ENCODE data around the gene PCDHB15. TPM values are rescaled to one million over a fixed set of nuclear protein-coding genes. Genes with fewer than 3 reads are reported as not detected.
"Not testable (repeated sequence)": the region's sequence is repeated elsewhere in the genome, so short reads cannot be mapped to it uniquely, and the experiment has no call there.

The PCDHB15 gene
- polyA plus RNA-seq (2012; ENCODE audit: missing spikeins): not detected

DNA sequence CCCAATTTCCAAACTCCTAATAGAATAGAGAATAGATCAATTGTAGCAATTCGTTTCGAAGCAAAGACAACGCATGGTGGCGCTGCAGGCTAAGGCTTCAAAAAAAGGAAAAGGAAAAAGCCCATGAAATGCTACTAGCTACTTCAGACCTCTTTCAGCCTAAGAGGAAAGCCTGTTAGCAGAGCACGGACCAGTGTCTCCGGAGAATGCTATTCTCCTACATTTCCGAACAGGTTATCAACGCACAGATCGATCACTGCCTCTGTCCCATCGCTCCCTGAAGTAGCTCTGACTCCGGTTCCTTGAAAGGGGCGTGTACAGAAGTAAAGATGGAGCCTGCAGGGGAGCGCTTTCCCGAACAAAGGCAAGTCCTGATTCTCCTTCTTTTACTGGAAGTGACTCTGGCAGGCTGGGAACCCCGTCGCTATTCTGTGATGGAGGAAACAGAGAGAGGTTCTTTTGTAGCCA is at the start of gene PCDHB15:
Gene PCDHB15, plus strand, starts transcription at position 146 of the 468 bp plus-strand sequence. Its CDS starts 184 bp downstream, at position 330.
- FAIRE-seq (no peak), DNase-seq (ENCODE audit: insufficient read length) (no peak)

GRCh38 chr5:141196363-141196762 is 48.8 kb upstream of the PCDHB15 start:
- TF ChIP-seq POLR2A (IDR thresholded peaks at IDR 0.05; ENCODE audit: low read depth, low read length): no peak
- no peak for TF ChIP-seq POLR2AphosphoS5 (IDR thresholded peaks at IDR 0.05; ENCODE audit: low read depth, low read length)
- no peak for TF ChIP-seq TAF1 (IDR thresholded peaks at IDR 0.05; ENCODE audit: borderline replicate concordance, low read depth, low read length)
- DNase-seq (ENCODE audit: insufficient read length) (no peak), FAIRE-seq (no peak)

More for the DNA sequence above, at the start of gene PCDHB15:
- TF ChIP-seq POLR2AphosphoS5 (IDR thresholded peaks at IDR 0.05; ENCODE audit: low read depth, low read length) (no peak), TAF1 (IDR thresholded peaks at IDR 0.05; ENCODE audit: borderline replicate concordance, low read depth, low read length) (no peak), POLR2A (IDR thresholded peaks at IDR 0.05; ENCODE audit: low read depth, low read length) (no peak)

- DNase-seq (ENCODE audit: insufficient read length) (no peak), FAIRE-seq (no peak)
- TF ChIP-seq TAF1 (IDR thresholded peaks at IDR 0.05; ENCODE audit: borderline replicate concordance, low read depth, low read length) (no peak), POLR2AphosphoS5 (IDR thresholded peaks at IDR 0.05; ENCODE audit: low read depth, low read length) (no peak), POLR2A (IDR thresholded peaks at IDR 0.05; ENCODE audit: low read depth, low read length) (no peak)
Measured at GRCh38 chr5:141199359-141200235, 45.6 kb upstream of the PCDHB15 start, which contains the start of gene PCDHB11. PCDHB11 (plus strand) TSS chr5:141199627; CDS start chr5:141199775, 148 bp downstream.

- DNase-seq (ENCODE audit: insufficient read length); FAIRE-seq: not testable (repeated sequence)
Measured at GRCh38 chr5:141201126-141201525, 44.1 kb upstream of the PCDHB15 start.

DNA sequence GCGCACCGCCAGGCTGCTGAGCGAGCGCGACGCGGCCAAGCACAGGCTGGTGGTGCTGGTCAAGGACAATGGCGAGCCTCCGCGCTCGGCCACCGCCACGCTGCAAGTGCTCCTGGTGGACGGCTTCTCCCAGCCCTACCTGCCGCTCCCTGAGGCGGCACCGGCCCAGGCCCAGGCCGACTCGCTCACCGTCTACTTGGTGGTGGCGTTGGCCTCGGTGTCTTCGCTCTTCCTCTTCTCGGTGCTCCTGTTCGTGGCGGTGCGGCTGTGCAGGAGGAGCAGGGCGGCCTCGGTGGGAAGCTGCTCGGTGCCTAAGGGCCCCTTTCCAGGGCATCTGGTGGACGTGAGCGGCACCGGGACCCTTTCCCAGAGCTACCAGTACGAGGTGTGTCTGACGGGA is 43.5 kb upstream of the PCDHB15 start:
- DNase-seq (ENCODE audit: insufficient read length); FAIRE-seq: not testable (repeated sequence)

GRCh38 chr5:141208478-141208877 is 36.7 kb upstream of the PCDHB15 start, which contains the start of gene PCDHB12:
PCDHB12 (plus strand) TSS chr5:141208719; CDS start chr5:141208908, 189 bp downstream.
- FAIRE-seq: no peak
- no peak for TF ChIP-seq POLR2A (IDR thresholded peaks at IDR 0.05; ENCODE audit: low read depth, low read length)
- DNase-seq (ENCODE audit: insufficient read length): no peak

DNA sequence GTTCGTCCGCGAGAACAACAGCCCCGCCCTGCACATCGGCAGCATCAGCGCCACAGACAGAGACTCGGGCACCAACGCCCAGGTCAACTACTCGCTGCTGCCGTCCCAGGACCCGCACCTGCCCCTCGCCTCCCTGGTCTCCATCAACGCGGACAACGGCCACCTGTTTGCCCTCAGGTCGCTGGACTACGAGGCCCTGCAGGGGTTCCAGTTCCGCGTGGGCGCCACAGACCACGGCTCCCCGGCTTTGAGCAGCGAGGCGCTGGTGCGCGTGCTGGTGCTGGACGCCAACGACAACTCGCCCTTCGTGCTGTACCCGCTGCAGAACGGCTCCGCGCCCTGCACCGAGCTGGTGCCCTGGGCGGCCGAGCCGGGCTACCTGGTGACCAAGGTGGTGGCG is 34.9 kb upstream of the PCDHB15 start:
- not testable (repeated sequence) for FAIRE-seq; DNase-seq (ENCODE audit: insufficient read length)

- not testable (repeated sequence) for DNase-seq (ENCODE audit: insufficient read length); FAIRE-seq
Measured at GRCh38 chr5:141210849-141211248, 34.3 kb upstream of the PCDHB15 start.

DNA sequence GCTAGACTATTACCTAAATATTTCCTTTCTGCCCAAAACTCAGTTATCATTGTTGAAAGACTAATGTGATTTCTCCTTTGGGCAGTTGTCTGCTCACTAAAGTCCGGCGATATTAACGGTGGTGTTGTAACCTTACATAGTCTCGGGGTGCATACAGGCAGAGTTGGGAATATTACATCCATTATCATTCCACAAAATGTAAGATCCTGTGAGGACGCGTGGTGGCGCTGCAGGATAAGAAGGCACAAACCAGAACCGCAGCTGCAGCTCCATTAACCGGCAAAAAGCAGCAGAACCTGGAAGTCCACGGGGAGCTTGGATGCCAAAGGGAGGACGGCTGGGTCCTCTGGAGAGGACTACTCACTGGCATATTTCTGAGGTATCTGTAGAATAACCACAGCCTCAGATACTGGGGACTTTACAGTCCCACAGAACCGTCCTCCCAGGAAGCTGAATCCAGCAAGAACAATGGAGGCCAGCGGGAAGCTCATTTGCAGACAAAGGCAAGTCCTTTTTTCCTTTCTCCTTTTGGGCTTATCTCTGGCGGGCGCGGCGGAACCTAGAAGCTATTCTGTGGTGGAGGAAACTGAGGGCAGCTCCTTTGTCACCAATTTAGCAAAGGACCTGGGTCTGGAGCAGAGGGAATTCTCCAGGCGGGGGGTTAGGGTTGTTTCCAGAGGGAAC is 31.4 kb upstream of the PCDHB15 start, which contains the start of gene PCDHB13:
Gene PCDHB13, plus strand, starts transcription at position 264 of the 684 bp plus-strand sequence. Its CDS starts 205 bp downstream, at position 469.
- FAIRE-seq; DNase-seq (ENCODE audit: insufficient read length): not testable (repeated sequence)

- DNase-seq (ENCODE audit: insufficient read length); FAIRE-seq: not testable (repeated sequence)
Measured at GRCh38 chr5:141214583-141214982, 30.6 kb upstream of the PCDHB15 start.

GRCh38 chr5:141215504-141215903 is 29.7 kb upstream of the PCDHB15 start:
- FAIRE-seq; DNase-seq (ENCODE audit: insufficient read length): not testable (repeated sequence)

DNA sequence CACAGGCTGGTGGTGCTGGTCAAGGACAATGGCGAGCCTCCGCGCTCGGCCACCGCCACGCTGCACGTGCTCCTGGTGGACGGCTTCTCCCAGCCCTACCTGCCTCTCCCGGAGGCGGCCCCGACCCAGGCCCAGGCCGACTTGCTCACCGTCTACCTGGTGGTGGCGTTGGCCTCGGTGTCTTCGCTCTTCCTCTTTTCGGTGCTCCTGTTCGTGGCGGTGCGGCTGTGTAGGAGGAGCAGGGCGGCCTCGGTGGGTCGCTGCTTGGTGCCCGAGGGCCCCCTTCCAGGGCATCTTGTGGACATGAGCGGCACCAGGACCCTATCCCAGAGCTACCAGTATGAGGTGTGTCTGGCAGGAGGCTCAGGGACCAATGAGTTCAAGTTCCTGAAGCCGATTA is 29.2 kb upstream of the PCDHB15 start:
- FAIRE-seq; DNase-seq (ENCODE audit: insufficient read length): not testable (repeated sequence)

- TF ChIP-seq POLR2A (IDR thresholded peaks at IDR 0.05; ENCODE audit: low read depth, low read length) (no peak), TAF1 (IDR thresholded peaks at IDR 0.05; ENCODE audit: borderline replicate concordance, low read depth, low read length) (no peak), POLR2AphosphoS5 (IDR thresholded peaks at IDR 0.05; ENCODE audit: low read depth, low read length) (no peak)
- FAIRE-seq (no peak), DNase-seq (ENCODE audit: insufficient read length) (no peak)
Measured at GRCh38 chr5:141223112-141223783, 21.9 kb upstream of the PCDHB15 start, which contains the start of gene PCDHB14. PCDHB14 (plus strand) TSS chr5:141223343; CDS start chr5:141223506, 163 bp downstream.

DNA sequence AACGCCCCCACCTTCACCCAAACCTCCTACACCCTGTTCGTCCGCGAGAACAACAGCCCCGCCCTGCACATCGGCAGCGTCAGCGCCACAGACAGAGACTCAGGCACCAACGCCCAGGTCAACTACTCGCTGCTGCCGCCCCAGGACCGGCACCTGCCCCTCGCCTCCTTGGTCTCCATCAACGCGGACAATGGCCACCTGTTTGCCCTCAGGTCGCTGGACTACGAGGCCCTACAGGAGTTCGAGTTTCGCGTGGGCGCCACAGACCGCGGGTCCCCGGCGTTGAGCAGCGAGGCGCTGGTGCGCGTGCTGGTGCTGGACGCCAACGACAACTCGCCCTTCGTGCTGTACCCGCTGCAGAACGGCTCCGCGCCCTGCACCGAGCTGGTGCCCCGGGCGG is 20.4 kb upstream of the PCDHB15 start:
- not testable (repeated sequence) for FAIRE-seq; DNase-seq (ENCODE audit: insufficient read length)

GRCh38 chr5:141225421-141225820 is 19.8 kb upstream of the PCDHB15 start:
- not testable (repeated sequence) for FAIRE-seq; DNase-seq (ENCODE audit: insufficient read length)
